Measurements from ENCODE around the gene TP53RK.

- TF ChIP-seq CTCF (IDR thresholded peaks at IDR 0.05) (no peak), POLR2A (IDR thresholded peaks at IDR 0.05) (no peak), EP300 (IDR thresholded peaks at IDR 0.05) (no peak)
Measured at GRCh38 chr20:46641424-46641823, 47.8 kb downstream of the TP53RK start.
